Heart left ventricle (tissue), 16 donors: ENCODE data around the gene CELF5. TPM values are rescaled to one million over a fixed set of nuclear protein-coding genes. Genes with fewer than 3 reads are reported as not detected.
"Not testable (repeated sequence)": the region's sequence is repeated elsewhere in the genome, so short reads cannot be mapped to it uniquely, and the experiment has no call there.

Source experiments
- ATAC-seq, 4 donors: fragments of 200-7000 bp; cut with Tn5 transposase; one replicate each; pipeline ENCODE4 v1.9.1; 2020 to 2022; ENCODE audit warnings: moderate library complexity in 4 of 4, mild to moderate bottlenecking in 3 of 4, moderate number of reproducible peaks in 1 of 4
- DNase-seq, 5 donors: peaks; one replicate each; pipeline ENCODE4 v3.0.0-alpha.2; 2020
- H3K27ac ChIP-seq, 12 donors: fragments of 200-600 bp; sonication (generic) in 4 of 12; one replicate each; pipeline versions ENCODE4 v1.5.0 to v1.8.0; 2016 to 2022; ENCODE audit warnings: mild to moderate bottlenecking in 2 of 12
- H3K27me3 ChIP-seq, 9 donors: fragments of 200-600 bp; sonication (generic) in 2 of 9; one replicate each; pipeline versions ENCODE4 v1.5.1 to v1.8.0; 2016 to 2022; ENCODE audit warnings: mild to moderate bottlenecking in 3 of 9
- H3K36me3 ChIP-seq, 9 donors: fragments of 200-600 bp; sonication (generic) in 2 of 9; one replicate each; pipeline versions ENCODE4 v1.5.0 to v1.8.0; 2018 to 2022; ENCODE audit warnings: mild to moderate bottlenecking in 2 of 9
- H3K4me1 ChIP-seq, 12 donors: fragments of 200-600 bp; sonication (generic) in 4 of 12; one replicate each; pipeline versions ENCODE4 v1.5.0 to v1.8.0; 2016 to 2022; ENCODE audit warnings: mild to moderate bottlenecking in 3 of 12
- H3K4me3 ChIP-seq, 12 donors: fragments of 200-600 bp; sonication (generic) in 4 of 12; one replicate each; pipeline versions ENCODE4 v1.5.0 to v1.8.0; 2017 to 2022; ENCODE audit warnings: mild to moderate bottlenecking in 9 of 12, moderate library complexity in 4 of 12
- H3K9me3 ChIP-seq, 12 donors: fragments of 200-600 bp; sonication (generic) in 4 of 12; one replicate each; pipeline versions ENCODE4 v1.5.0 to v1.8.0; 2016 to 2022; ENCODE audit warnings: mild to moderate bottlenecking in 1 of 12
- CTCF ChIP-seq, 12 donors: fragments of 200-600 bp; sonication (generic) in 4 of 12; IDR thresholded peaks; one replicate each; pipeline versions ENCODE4 v1.5.0 to v1.8.0; 2018 to 2022; ENCODE audit warnings: antibody characterized with exemption in 12 of 12, mild to moderate bottlenecking in 5 of 12
- POLR2A ChIP-seq, 2 donors: fragments of 450-650 bp; IDR thresholded peaks; one replicate each; pipeline ENCODE4 v1.6.1; 2017; ENCODE audit warnings: antibody characterized with exemption in 2 of 2, mild to moderate bottlenecking in 2 of 2, moderate library complexity in 2 of 2
- WGBS, 4 donors: extraction: QIAGEN DNeasy Blood & Tissue Kit in 2 of 4; methylation state at CpG; one replicate each; pipeline versions ENCODE4 v1.1.5 to v1.1.7; 2013 to 2018; 5-methylcytosine and 5-hydroxymethylcytosine counted together
- intact Hi-C, 10 donors: fragments of 100-400 bp; cut with DNase I; formaldehyde crosslinking; loops; one replicate each; pipeline versions ENCODE4 v1.11.1 to v1.14.2; 2022
- polyA plus RNA-seq, 2 donors: library from polyadenylated mRNA; stranded (reverse); fragments of 200-250 nt; gene quantifications; one replicate each; pipeline ENCODE4 v1.2.3, GENCODE V29; 2013
- total RNA-seq, 9 donors: library from RNA; depleted of rRNA in 2 of 9; stranded (reverse); fragments of >200 nt in 2 of 9; fragmentation: NEBNext Ultra II Directional in 3 of 9; extraction: Animal tissue kit (Norgen Biotek cat#: 25700) in 3 of 9; gene quantifications; one replicate each; pipeline versions ENCODE4 v1.1.0 to v1.2.4, GENCODE V29; 2016 to 2023
- donor health status: ischemic (EF 13 %, LVEDD 7.1; RV severe dilation, severe dysfunction).
- donor health status: healthy with polysubstance abuse.
- donor health status: DM: no; HTN: yes; CAD: no.
- donor health status: DM: no; HTN: no; CAD: no.
- donor health status: ischemic (EF 25% LVEDD 6.9; RV normal size, moderate dysfunction).
- donor health status: ischemic (EF 25% LVEDD 5.7; RV mildly dilated, moderate dysfunction).
- donor health status: healthy.
- donor health status: DM: yes; HTN: yes; CAD: no.
- donor health status: ischemic (EF 35%, LVEDD 5.7; RV mildly dilated, moderate dysfunction).
- donor health status: nonischemic (EF 11% LVEDD 7.7; RV severe dilation, severe dysfunction).
- donor health status: DM: yes; HTN: yes; CAD: no.
- donor health status: PGD.
- donor health status: ischemic (EF 29% LVEDD 5.4; RV normal size, mild dysfunction).
- donor health status: nonischemic (EF 23%, LVEDD 6.1; RV moderate dilation, normal function).

The CELF5 gene
- total and polyA plus RNA-seq, 11 donors, result not detected

- intact Hi-C loops, result no loop called here
- ATAC-seq (no peak), DNase-seq (no peak)
- Histone ChIP-seq H3K9me3 (no peaks in the 10 kb centered on the region), H3K36me3 (no peaks in the 10 kb centered on the region), H3K4me3 (no peak overlapping the region), H3K27me3 (peaks cover 11 to 61% (median 23%) of the 10 kb centered on the region in 9 donors), H3K27ac (no peak overlapping the region), H3K4me1 (peaks cover 0 to 10% (median 0%) of the 10 kb centered on the region in 12 donors)
- TF ChIP-seq POLR2A (IDR thresholded peaks at IDR 0.05), result no peak
- TF ChIP-seq CTCF (IDR thresholded peaks at IDR 0.05), result no peak
- 22 to 34% (median 28%) methylated on average over 21 to 23 of the region's 23 CpGs for WGBS, 4 donors
Measured at GRCh38 chr19:3289971-3290569, 65.6 kb downstream of the CELF5 start.

DNA sequence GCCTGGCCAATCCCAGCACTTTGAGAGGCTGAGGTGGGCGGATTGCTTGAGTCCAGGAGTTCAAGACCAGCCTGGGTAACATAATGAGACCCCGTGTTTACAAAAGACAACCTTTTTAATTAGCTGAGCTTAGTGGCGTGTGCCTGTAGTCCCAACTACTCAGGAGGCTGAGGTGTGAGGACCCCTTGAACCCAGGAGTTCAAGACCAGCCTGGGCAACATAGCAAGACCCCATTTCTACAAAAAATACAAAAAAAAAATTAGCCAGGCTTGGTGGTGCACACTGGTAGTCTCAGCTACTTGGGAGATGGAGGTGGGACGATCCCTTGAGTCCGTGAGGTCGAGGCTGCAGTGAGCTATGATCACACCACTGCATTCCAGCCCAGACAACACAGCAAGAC lies 66.4 kb downstream of the CELF5 start:
- intact Hi-C loops, H3K9me3 ChIP-seq, H3K4me1 ChIP-seq, H3K27ac ChIP-seq, DNase-seq, H3K4me3 ChIP-seq, ATAC-seq, H3K36me3 ChIP-seq: not testable (repeated sequence)
- WGBS, 4 donors, result 86 to 90% (median 87%) methylated on average over 6 of the region's 6 CpGs
- H3K27me3 ChIP-seq, result peaks cover 9 to 63% (median 23%) of the 10 kb centered on the region in 9 donors

DNA sequence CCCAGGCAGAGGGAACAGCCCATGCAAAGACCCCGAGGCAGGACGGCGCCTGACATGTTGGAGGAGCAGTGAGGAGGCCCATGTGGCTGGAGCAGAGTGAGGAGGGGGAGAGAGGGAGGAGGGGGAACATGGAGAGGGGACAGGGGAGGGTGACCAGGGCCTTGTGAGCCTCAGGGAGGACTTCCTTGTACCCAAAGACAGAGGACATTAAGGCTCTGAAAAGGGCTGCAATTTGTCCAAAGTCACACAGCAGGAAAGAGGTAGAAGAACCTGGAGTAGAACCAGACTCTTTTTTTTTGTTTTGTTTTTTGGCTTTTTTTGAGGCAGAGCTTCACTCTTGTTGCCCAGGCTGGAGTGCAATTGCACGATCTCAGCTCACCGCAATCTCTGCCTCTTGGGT lies 67.2 kb downstream of the CELF5 start:
- H3K27me3 ChIP-seq, result peaks cover 4 to 58% (median 22%) of the 10 kb centered on the region in 9 donors
- intact Hi-C loops, result no loop called here
- ATAC-seq, result no peak
- no peaks in the 10 kb centered on the region for H3K9me3 ChIP-seq
- no peak overlapping the region for H3K4me3 ChIP-seq
- TF ChIP-seq POLR2A (IDR thresholded peaks at IDR 0.05), result no peak
- no peaks in the 10 kb centered on the region for H3K4me1 ChIP-seq
- no peak for DNase-seq
- H3K27ac ChIP-seq, result no peak overlapping the region
- 71 to 92% (median 78%) methylated on average over 5 of the region's 5 CpGs for WGBS, 4 donors
- H3K36me3 ChIP-seq, result no peaks in the 10 kb centered on the region

- TF ChIP-seq POLR2A (IDR thresholded peaks at IDR 0.05), result no peak
- TF ChIP-seq CTCF (IDR thresholded peaks at IDR 0.05), result no peak
- Histone ChIP-seq H3K27me3 (peaks cover 2 to 58% (median 22%) of the 10 kb centered on the region in 9 donors), H3K27ac (no peak overlapping the region), H3K4me3 (no peak overlapping the region), H3K9me3 (no peaks in the 10 kb centered on the region), H3K36me3 (no peaks in the 10 kb centered on the region), H3K4me1 (no peaks in the 10 kb centered on the region)
- intact Hi-C loops, result no loop called here
- 75 to 82% (median 81%) methylated on average over 19 to 23 of the region's 23 CpGs for WGBS, 4 donors
- no peak for DNase-seq
- ATAC-seq, result no peak
Measured at GRCh38 chr19:3292958-3293529, 68.6 kb downstream of the CELF5 start.

- intact Hi-C loops, result no loop called here
- TF ChIP-seq CTCF (IDR thresholded peaks at IDR 0.05) (no peak), POLR2A (IDR thresholded peaks at IDR 0.05) (no peak)
- no peak overlapping the region for H3K27ac ChIP-seq
- ATAC-seq (no peak), DNase-seq (no peak)
- no peak overlapping the region for H3K4me3 ChIP-seq
- WGBS, 4 donors, result 76 to 83% (median 78%) methylated on average over 6 to 9 of the region's 9 CpGs
- no peaks in the 10 kb centered on the region for H3K4me1 ChIP-seq
- no peaks in the 10 kb centered on the region for H3K9me3 ChIP-seq
- no peaks in the 10 kb centered on the region for H3K36me3 ChIP-seq
- H3K27me3 ChIP-seq, result peaks cover 0 to 53% (median 22%) of the 10 kb centered on the region in 9 donors
Measured at GRCh38 chr19:3293560-3293959, 69.1 kb downstream of the CELF5 start.
